ENCODE measurements around the gene PHLDB3.

DNA sequence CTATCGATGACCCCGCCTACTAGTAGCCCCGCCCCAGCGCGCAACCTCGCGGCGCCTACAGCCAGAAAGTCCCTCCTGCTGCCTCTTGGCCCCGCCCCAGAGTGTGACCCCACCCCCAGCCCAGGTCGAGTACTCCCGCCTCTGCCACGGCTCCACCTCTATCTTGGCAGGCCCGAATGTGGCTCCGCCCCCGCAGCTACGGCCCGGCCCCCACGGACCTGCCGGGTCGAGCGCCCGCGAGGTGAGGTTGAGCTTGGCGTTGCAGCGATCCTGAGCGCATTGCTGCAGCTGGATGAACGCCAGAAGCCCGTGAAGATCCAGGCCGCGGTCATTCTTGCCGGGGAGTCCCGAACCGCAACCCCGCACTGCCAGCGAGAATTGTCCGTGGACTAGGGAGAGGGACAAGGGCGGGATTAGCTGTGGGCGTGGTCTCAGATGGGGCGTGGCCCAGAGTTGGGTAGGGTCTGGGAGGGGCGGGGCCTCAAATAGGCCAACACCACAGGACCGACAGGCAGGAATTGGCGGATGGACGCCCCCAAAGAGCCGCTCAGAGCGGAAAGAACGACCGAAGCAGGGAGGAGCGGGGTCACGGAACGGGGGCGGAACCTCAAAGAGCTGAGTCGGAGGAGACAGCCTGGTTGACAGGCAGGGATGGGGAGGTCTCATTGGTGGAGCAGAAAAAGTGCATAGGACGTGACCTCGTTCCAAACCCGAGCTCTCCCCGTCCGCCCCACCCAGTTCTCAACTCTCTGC is 41.0 kb downstream of the PHLDB3 start:
- TF ChIP-seq CTCF (IDR thresholded peaks at IDR 0.05) (no peak), POLR2A (IDR thresholded peaks at IDR 0.05) (no peak)

Data from breast epithelium (tissue), 3 donors.